DOHH2 (cell line): ENCODE results near the gene DRD1.
"Not testable (repeated sequence)": the region's sequence is repeated elsewhere in the genome, so short reads cannot be mapped to it uniquely, and the experiment has no call there.

Source experiments
- H3F3A ChIP-seq: fragments of 200-600 bp; sonication (generic), shearing (Covaris generic); 2 replicates; pipeline ENCODE4 v1.6.0; 2016; ENCODE audit warnings: antibody characterized with exemption, mild to moderate bottlenecking; ENCODE audit not compliant: control insufficient read depth, insufficient read depth
- H3K27ac ChIP-seq: fragments of 200-600 bp; sonication (generic); 2 replicates; pipeline ENCODE4 v1.5.1; 2014; ENCODE audit warnings: low read depth, mild to moderate bottlenecking, low read length, moderate library complexity
- H3K27me3 ChIP-seq: fragments of 200-600 bp; sonication (generic); 2 replicates; pipeline ENCODE4 v1.6.1; 2014; ENCODE audit warnings: mild to moderate bottlenecking, low read length, mixed read lengths; ENCODE audit not compliant: control insufficient read depth
- H3K36me3 ChIP-seq: fragments of 200-600 bp; sonication (generic); 2 replicates; pipeline ENCODE4 v1.6.1; 2014; ENCODE audit warnings: mild to moderate bottlenecking, low read length, moderate library complexity, mixed read lengths; ENCODE audit not compliant: control insufficient read depth
- H3K4me1 ChIP-seq: fragments of 200-600 bp; sonication (generic); 2 replicates; pipeline ENCODE4 v1.6.1; 2014; ENCODE audit warnings: mild to moderate bottlenecking, low read length, mixed read lengths; ENCODE audit not compliant: control insufficient read depth
- H3K4me2 ChIP-seq: fragments of 200-600 bp; sonication (generic); 2 replicates; pipeline ENCODE4 v1.6.0; 2014; ENCODE audit warnings: mild to moderate bottlenecking, low read length, moderate library complexity
- H3K4me3 ChIP-seq: fragments of 200-600 bp; sonication (generic); 2 replicates; pipeline ENCODE4 v1.5.1; 2014; ENCODE audit warnings: mild to moderate bottlenecking, low read length, mixed read lengths
- H3K79me2 ChIP-seq: fragments of 200-600 bp; sonication (generic); 2 replicates; pipeline ENCODE4 v1.6.1; 2014; ENCODE audit warnings: mild to moderate bottlenecking, low read length, mixed read lengths; ENCODE audit not compliant: control insufficient read depth
- H3K9me2 ChIP-seq: fragments of 200-600 bp; sonication (generic); replicated peaks from 2 replicates; pipeline ENCODE4 v1.6.1; 2014; ENCODE audit warnings: mild to moderate bottlenecking, low read length, mixed read lengths; ENCODE audit not compliant: control insufficient read depth
- H3K9me3 ChIP-seq: fragments of 200-600 bp; sonication (generic); 2 replicates; pipeline ENCODE4 v1.6.1; 2014; ENCODE audit warnings: antibody characterized with exemption, low read length, mixed read lengths; ENCODE audit not compliant: control insufficient read depth, insufficient read depth
- H4K20me1 ChIP-seq: fragments of 200-600 bp; sonication (generic); 2 replicates; pipeline ENCODE4 v1.6.0; 2014; ENCODE audit warnings: low read depth, mild to moderate bottlenecking, antibody characterized with exemption, low read length, moderate library complexity; ENCODE audit not compliant: control insufficient read depth, insufficient read depth
- EZH2phosphoT487 ChIP-seq: fragments of 200-600 bp; sonication (generic); IDR thresholded peaks from 2 replicates; pipeline ENCODE4 v1.6.1; 2017; ENCODE audit warnings: borderline replicate concordance, mild to moderate bottlenecking, antibody characterized with exemption, low read length, moderate library complexity, mixed read lengths
- TF ChIP-seq, protein P1 (sequence below): fragments of 200-600 bp; sonication (generic); IDR thresholded peaks from one replicate; pipeline ENCODE4 v1.5.1; 2014; ENCODE audit warnings: antibody characterized with exemption, mild to moderate bottlenecking, low read depth, low read length; ENCODE audit not compliant: poor library complexity, severe bottlenecking

Gene DRD1

DNA sequence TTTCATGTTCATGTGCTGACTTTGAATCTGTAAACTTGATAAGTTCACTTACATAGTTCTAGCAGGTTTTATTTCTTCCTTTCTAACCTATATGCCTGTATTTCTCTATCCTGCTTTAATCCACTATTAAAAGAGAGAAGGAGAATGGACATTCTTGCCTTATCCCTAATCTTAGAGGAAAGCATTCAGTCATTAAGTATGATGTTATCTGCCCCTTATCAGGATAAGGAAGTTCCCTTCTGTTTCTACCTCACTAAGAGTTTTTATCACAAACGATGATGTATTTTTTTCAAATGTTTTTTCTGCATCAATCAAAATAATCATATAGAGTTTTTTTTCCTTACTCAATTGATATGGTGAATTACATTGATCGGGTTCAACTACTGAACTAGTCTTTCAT lies 33.1 kb downstream of the DRD1 start:
- Histone ChIP-seq H3F3A (no peaks in the 10 kb centered on the region), H4K20me1 (no peaks in the 10 kb centered on the region), H3K27ac (no peak overlapping the region), H3K36me3 (no peaks in the 10 kb centered on the region), H3K9me2 (no peaks in the 10 kb centered on the region), H3K4me2 (no peak overlapping the region), H3K4me1 (no peaks in the 10 kb centered on the region), H3K4me3 (no peak overlapping the region), H3K79me2 (no peaks in the 10 kb centered on the region), H3K27me3 (peaks cover 6% of the 10 kb centered on the region; the same call in 1 of the 2 replicates), H3K9me3 (peaks cover 4% of the 10 kb centered on the region; the same call in 1 of the 2 replicates)
- no peak for TF ChIP-seq EZH2phosphoT487
- TF ChIP-seq, protein P1, sequence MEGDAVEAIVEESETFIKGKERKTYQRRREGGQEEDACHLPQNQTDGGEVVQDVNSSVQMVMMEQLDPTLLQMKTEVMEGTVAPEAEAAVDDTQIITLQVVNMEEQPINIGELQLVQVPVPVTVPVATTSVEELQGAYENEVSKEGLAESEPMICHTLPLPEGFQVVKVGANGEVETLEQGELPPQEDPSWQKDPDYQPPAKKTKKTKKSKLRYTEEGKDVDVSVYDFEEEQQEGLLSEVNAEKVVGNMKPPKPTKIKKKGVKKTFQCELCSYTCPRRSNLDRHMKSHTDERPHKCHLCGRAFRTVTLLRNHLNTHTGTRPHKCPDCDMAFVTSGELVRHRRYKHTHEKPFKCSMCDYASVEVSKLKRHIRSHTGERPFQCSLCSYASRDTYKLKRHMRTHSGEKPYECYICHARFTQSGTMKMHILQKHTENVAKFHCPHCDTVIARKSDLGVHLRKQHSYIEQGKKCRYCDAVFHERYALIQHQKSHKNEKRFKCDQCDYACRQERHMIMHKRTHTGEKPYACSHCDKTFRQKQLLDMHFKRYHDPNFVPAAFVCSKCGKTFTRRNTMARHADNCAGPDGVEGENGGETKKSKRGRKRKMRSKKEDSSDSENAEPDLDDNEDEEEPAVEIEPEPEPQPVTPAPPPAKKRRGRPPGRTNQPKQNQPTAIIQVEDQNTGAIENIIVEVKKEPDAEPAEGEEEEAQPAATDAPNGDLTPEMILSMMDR: no peak

DNA sequence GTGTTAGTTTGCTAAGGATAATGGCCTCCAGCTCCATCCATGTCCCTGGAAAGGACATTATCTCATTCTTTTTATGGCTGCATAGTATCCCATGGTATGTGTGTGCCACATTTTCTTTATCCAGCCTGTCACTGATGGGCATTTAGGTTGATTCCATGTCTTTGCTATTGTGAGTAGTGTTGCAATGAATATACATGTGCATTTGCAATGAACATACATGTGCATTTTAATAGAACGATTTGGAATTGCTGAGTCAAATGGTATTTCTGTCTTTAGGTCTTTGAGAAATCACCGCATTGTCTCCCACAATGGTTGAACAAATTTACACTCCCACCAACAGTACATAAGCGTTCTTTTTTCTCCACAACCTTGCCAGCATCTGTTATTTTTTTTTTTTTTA lies 37.7 kb downstream of the DRD1 start:
- TF ChIP-seq, protein P1: no peak
- TF ChIP-seq EZH2phosphoT487: no peak
- no peaks in the 10 kb centered on the region for H4K20me1 ChIP-seq
- no peaks in the 10 kb centered on the region for H3K9me3 ChIP-seq
- H3K79me2 ChIP-seq: no peaks in the 10 kb centered on the region
- no peaks in the 10 kb centered on the region for H3K9me2 ChIP-seq
- H3K4me1 ChIP-seq: no peaks in the 10 kb centered on the region
- no peak overlapping the region for H3K4me2 ChIP-seq
- H3K4me3 ChIP-seq: no peak overlapping the region
- H3K36me3 ChIP-seq: no peaks in the 10 kb centered on the region
- no peak overlapping the region for H3K27ac ChIP-seq
- H3F3A ChIP-seq: no peaks in the 10 kb centered on the region
- H3K27me3 ChIP-seq: no peaks in the 10 kb centered on the region

DNA sequence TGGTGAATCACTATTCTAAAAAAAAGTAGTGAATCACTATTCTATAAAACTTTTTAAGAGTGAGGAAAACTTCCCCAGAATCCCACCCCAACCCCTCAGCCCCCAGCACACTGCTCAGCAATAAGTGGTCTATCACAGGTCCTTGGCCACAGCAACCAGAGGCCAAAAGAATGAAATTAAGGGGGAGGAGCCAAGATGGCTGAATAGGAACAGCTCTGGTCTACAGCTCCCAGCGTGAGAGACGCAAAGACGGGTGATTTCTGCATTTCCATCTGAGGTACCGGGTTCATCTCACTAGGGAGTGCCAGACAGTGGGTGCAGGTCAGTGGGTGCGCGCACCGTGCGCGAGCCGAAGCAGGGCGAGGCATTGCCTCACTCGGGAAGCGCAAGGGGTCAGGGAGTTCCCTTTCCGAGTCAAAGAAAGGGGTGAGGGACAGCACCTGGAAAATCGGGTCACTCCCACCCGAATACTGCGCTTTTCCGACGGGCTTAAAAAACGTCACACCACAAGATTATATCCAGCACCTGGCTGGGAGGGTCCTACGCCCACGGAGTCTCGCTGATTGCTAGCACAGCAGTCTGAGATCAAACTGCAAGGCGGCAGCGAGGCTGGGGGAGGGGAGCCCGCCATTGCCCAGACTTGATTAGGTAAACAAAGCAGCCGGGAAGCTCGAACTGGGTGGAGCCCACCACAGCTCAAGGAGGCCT lies 46.2 kb downstream of the DRD1 start:
- H3K36me3 ChIP-seq, H3K4me3 ChIP-seq, H3K4me2 ChIP-seq: not testable (repeated sequence)

DNA sequence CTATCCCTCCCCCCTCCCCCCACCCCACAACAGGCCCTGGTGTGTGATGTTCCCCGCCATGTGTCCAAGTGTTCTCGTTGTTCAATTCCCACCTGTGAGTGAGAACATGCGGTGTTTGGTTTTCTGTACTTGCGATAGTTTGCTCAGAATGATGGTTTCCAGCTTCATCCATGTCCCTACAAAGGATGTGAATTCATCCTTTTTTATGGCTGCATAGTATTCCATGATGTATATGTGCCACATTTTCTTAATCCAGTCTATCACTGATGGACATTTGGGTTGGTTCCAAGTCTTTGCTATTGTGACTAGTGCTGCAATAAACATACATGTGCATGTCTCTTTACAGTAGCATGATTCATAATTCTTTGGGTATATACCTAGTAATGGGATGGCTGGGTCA lies 48.6 kb downstream of the DRD1 start:
- not testable (repeated sequence) for H3K9me3 ChIP-seq, H3K9me2 ChIP-seq, H4K20me1 ChIP-seq, H3F3A ChIP-seq, H3K79me2 ChIP-seq, H3K27me3 ChIP-seq, H3K36me3 ChIP-seq, H3K4me3 ChIP-seq, H3K27ac ChIP-seq, H3K4me2 ChIP-seq, H3K4me1 ChIP-seq

More for the DNA sequence above, 46.2 kb downstream of the DRD1 start:
- H3K9me2 ChIP-seq, H3F3A ChIP-seq, H4K20me1 ChIP-seq, H3K27me3 ChIP-seq, H3K27ac ChIP-seq, H3K9me3 ChIP-seq, H3K4me1 ChIP-seq, H3K79me2 ChIP-seq: not testable (repeated sequence)
